SK-N-SH (cell line): ENCODE results near the gene DDX42.

Source experiments
- ELF1 ChIP-seq: IDR thresholded peaks from 2 replicates; pipeline ENCODE4 v1.4.0; 2012
- EP300 ChIP-seq, 2 experiments: IDR thresholded peaks; 2 replicates each; pipeline versions ENCODE4 v1.4.0 to v1.6.1; 2012; ENCODE audit warnings: borderline replicate concordance in 1 of 2, low read depth in 1 of 2, low read length in 1 of 2
- EZH2phosphoT487 ChIP-seq: fragments of 200-600 bp; sonication (generic); IDR thresholded peaks from 2 replicates; pipeline ENCODE4 v1.6.1; 2017; ENCODE audit warnings: low read depth, mixed run types, mild to moderate bottlenecking, antibody characterized with exemption, moderate library complexity, borderline replicate concordance
- FOXJ3 ChIP-seq: sonication (generic); formaldehyde crosslinking; IDR thresholded peaks from 2 replicates; pipeline ENCODE4 v1.5.1; 2020; ENCODE audit warnings: mild to moderate bottlenecking, missing genetic modification reagents
- GATA2 ChIP-seq: sonication (generic); formaldehyde crosslinking; IDR thresholded peaks from 2 replicates; pipeline ENCODE4 v1.5.0; 2020; ENCODE audit warnings: mild to moderate bottlenecking, missing genetic modification reagents
- JUND ChIP-seq: IDR thresholded peaks from 2 replicates; pipeline ENCODE4 v1.4.0; 2012
- MAX ChIP-seq: IDR thresholded peaks from 2 replicates; pipeline ENCODE4 v1.4.0; 2012; ENCODE audit warnings: low read depth
- RAD21 ChIP-seq: IDR thresholded peaks from 2 replicates; pipeline ENCODE4 v1.6.1; 2012; ENCODE audit warnings: mild to moderate bottlenecking, low read length
- RXRA ChIP-seq: IDR thresholded peaks from 2 replicates; pipeline ENCODE4 v1.4.0; 2012; ENCODE audit warnings: low read depth, mild to moderate bottlenecking, borderline replicate concordance
- SIN3A ChIP-seq: IDR thresholded peaks from 2 replicates; pipeline ENCODE4 v1.6.1; 2012; ENCODE audit warnings: low read depth, mild to moderate bottlenecking, low read length, moderate library complexity, borderline replicate concordance
- SMC3 ChIP-seq: IDR thresholded peaks from 2 replicates; pipeline ENCODE4 v1.6.1; 2012; ENCODE audit warnings: low read depth, low read length, improper control_type of control experiment
- TF ChIP-seq, protein P1 (sequence below): fragments of 200-600 bp; sonication (generic); IDR thresholded peaks from 2 replicates; pipeline ENCODE4 v1.6.1; 2017; ENCODE audit warnings: antibody characterized with exemption, mild to moderate bottlenecking, moderate library complexity
- TF ChIP-seq, protein P2 (sequence below): IDR thresholded peaks from 2 replicates; pipeline ENCODE4 v1.4.0; 2012; ENCODE audit warnings: low read depth, borderline replicate concordance
- TF ChIP-seq, protein P3 (sequence below): IDR thresholded peaks from 2 replicates; pipeline ENCODE4 v1.6.1; 2012; ENCODE audit warnings: mild to moderate bottlenecking, low read depth, low read length, moderate library complexity

DNA sequence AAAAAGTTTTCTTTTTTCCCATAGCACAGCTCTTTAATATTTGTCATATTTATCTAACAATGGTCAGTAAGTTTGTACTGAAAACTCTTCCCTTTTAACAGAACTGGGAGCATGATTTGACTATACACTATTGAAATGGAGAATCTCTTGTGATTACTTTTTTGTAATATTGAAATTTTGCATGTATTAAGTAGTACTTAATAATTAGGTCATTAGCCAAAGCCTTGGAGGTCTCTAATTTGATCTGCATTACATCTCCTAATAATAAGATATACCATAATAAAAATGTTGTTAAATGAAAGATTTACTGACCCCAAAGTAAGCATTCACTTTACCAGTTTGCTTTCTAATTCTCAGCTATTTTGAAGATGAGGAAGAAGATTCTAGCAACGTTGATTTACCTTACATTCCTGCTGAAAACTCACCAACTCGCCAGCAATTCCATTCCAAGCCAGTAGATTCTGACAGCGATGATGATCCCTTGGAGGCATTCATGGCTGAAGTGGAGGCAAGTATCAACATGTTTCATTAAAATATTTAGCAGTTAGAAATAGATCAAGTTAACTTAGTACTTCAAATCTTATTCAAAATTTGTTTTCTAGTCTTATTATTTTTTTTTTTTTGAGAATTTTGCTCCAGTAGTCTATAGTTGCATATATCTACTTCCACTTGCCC is 18.2 kb downstream of the DDX42 start:
- TF ChIP-seq RAD21 (no peak), SIN3A (no peak), MAX (no peak), EP300 (IDR thresholded peaks at IDR 0.05; ENCODE audit: borderline replicate concordance in 1 of 2, low read depth in 1 of 2, low read length in 1 of 2) (no peak), JUND (no peak), SMC3 (no peak), ELF1 (no peak), RXRA (no peak), GATA2 (no peak), EZH2phosphoT487 (no peak), FOXJ3 (CRISPR knock-in tag) (no peak)
- TF ChIP-seq, protein P1, sequence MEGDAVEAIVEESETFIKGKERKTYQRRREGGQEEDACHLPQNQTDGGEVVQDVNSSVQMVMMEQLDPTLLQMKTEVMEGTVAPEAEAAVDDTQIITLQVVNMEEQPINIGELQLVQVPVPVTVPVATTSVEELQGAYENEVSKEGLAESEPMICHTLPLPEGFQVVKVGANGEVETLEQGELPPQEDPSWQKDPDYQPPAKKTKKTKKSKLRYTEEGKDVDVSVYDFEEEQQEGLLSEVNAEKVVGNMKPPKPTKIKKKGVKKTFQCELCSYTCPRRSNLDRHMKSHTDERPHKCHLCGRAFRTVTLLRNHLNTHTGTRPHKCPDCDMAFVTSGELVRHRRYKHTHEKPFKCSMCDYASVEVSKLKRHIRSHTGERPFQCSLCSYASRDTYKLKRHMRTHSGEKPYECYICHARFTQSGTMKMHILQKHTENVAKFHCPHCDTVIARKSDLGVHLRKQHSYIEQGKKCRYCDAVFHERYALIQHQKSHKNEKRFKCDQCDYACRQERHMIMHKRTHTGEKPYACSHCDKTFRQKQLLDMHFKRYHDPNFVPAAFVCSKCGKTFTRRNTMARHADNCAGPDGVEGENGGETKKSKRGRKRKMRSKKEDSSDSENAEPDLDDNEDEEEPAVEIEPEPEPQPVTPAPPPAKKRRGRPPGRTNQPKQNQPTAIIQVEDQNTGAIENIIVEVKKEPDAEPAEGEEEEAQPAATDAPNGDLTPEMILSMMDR = no peak
- TF ChIP-seq, protein P2, sequence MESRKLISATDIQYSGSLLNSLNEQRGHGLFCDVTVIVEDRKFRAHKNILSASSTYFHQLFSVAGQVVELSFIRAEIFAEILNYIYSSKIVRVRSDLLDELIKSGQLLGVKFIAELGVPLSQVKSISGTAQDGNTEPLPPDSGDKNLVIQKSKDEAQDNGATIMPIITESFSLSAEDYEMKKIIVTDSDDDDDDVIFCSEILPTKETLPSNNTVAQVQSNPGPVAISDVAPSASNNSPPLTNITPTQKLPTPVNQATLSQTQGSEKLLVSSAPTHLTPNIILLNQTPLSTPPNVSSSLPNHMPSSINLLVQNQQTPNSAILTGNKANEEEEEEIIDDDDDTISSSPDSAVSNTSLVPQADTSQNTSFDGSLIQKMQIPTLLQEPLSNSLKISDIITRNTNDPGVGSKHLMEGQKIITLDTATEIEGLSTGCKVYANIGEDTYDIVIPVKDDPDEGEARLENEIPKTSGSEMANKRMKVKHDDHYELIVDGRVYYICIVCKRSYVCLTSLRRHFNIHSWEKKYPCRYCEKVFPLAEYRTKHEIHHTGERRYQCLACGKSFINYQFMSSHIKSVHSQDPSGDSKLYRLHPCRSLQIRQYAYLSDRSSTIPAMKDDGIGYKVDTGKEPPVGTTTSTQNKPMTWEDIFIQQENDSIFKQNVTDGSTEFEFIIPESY = no peak
- TF ChIP-seq, protein P3, sequence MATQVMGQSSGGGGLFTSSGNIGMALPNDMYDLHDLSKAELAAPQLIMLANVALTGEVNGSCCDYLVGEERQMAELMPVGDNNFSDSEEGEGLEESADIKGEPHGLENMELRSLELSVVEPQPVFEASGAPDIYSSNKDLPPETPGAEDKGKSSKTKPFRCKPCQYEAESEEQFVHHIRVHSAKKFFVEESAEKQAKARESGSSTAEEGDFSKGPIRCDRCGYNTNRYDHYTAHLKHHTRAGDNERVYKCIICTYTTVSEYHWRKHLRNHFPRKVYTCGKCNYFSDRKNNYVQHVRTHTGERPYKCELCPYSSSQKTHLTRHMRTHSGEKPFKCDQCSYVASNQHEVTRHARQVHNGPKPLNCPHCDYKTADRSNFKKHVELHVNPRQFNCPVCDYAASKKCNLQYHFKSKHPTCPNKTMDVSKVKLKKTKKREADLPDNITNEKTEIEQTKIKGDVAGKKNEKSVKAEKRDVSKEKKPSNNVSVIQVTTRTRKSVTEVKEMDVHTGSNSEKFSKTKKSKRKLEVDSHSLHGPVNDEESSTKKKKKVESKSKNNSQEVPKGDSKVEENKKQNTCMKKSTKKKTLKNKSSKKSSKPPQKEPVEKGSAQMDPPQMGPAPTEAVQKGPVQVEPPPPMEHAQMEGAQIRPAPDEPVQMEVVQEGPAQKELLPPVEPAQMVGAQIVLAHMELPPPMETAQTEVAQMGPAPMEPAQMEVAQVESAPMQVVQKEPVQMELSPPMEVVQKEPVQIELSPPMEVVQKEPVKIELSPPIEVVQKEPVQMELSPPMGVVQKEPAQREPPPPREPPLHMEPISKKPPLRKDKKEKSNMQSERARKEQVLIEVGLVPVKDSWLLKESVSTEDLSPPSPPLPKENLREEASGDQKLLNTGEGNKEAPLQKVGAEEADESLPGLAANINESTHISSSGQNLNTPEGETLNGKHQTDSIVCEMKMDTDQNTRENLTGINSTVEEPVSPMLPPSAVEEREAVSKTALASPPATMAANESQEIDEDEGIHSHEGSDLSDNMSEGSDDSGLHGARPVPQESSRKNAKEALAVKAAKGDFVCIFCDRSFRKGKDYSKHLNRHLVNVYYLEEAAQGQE = no peak
